Measurements from ENCODE around the gene TTC39C.

Gene TTC39C

GRCh38 chr18:24080861-24081260, 66.3 kb downstream of the TTC39C start:
- H3K27ac ChIP-seq: no peak overlapping the region
- no peak overlapping the region for H3K4me3 ChIP-seq
- TF ChIP-seq CTCF (IDR thresholded peaks at IDR 0.05): no peak
- no peak for DNase-seq (ENCODE audit: low spot score)

- H3K27ac ChIP-seq: no peak overlapping the region
- H3K4me3 ChIP-seq: no peak overlapping the region
- DNase-seq (ENCODE audit: low spot score): no peak
- no peak for TF ChIP-seq CTCF (IDR thresholded peaks at IDR 0.05)
Observed at GRCh38 chr18:24083550-24083949, 69.0 kb downstream of the TTC39C start.

- no peak overlapping the region for H3K4me3 ChIP-seq
- H3K27ac ChIP-seq: no peak overlapping the region
- TF ChIP-seq CTCF (IDR thresholded peaks at IDR 0.05): no peak
- DNase-seq (ENCODE audit: low spot score): no peak
Observed at GRCh38 chr18:24086082-24086481, 71.5 kb downstream of the TTC39C start.

- Histone ChIP-seq H3K4me3 (no peak overlapping the region), H3K27ac (no peak overlapping the region)
- no peak for DNase-seq (ENCODE audit: low spot score)
- no peak for TF ChIP-seq CTCF (IDR thresholded peaks at IDR 0.05)
Observed at GRCh38 chr18:24089076-24089475, 74.5 kb downstream of the TTC39C start.

GRCh38 chr18:24089515-24090337, 75.2 kb downstream of the TTC39C start:
- TF ChIP-seq CTCF (IDR thresholded peaks at IDR 0.05): no peak
- H3K27ac ChIP-seq: no peak overlapping the region
- DNase-seq (ENCODE audit: low spot score): no peak
- H3K4me3 ChIP-seq: no peak overlapping the region

GRCh38 chr18:24090876-24091275, 76.3 kb downstream of the TTC39C start:
- TF ChIP-seq CTCF (IDR thresholded peaks at IDR 0.05): no peak
- H3K4me3 ChIP-seq: no peak overlapping the region
- DNase-seq (ENCODE audit: low spot score): no peak

GRCh38 chr18:24094561-24094960, 80.0 kb downstream of the TTC39C start:
- no peak for DNase-seq (ENCODE audit: low spot score)
- no peak overlapping the region for H3K4me3 ChIP-seq
- H3K27ac ChIP-seq: no peak overlapping the region
- TF ChIP-seq CTCF (IDR thresholded peaks at IDR 0.05): no peak

More at GRCh38 chr18:24090876-24091275, 76.3 kb downstream of the TTC39C start:
- H3K27ac ChIP-seq: no peak overlapping the region
